ENCODE data around the gene PLD4. TPM values are rescaled to one million over a fixed set of nuclear protein-coding genes. Genes with fewer than 3 reads are reported as not detected.

The PLD4 gene
- total and polyA plus RNA-seq, 2 of the 8 experiments (the other 6 are each of a cell fraction or from before 2014, with no cell fraction given) = 0.05 TPM; not detected in 1

DNA sequence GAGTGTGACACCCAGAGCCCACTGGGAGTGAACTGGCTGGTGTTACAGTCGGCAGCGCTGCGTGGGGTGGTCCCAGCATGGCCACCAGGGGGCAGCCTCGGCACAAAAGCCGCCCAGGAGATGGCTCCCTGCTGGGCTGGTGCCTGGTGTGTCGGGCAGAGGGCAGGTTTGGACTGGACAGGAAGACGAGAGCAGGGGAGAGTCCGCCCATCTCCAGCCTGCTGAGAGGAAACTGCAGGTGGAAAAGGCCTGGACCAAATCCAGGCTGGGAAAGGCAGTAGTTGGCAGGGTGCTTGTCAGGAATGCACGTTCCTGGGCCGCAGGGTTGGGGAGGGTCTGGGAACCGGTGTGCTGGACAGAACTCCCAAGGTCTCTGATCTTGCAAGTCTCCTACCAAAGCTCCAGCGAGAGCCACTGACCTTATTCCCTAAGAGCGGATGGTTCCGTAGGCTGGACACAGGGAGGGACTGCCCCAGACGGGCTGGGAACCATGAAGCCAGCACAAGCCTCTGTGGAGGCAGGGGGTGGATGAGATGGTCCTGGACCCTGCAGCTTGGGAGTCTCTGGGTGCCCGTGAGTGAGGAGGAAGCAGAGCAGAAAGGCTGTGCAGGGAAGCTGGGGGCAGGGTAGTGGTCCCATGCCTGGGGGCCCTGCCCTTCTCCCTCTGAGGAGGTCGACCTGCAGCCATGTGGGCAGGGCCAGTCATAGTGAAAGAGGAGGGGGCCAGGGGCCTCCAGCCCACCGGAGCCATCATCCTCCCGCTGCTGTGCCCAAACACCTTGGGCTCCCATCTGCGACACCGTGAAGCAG lies 51.7 kb downstream of the PLD4 start:
- DNase-seq (ENCODE audit: low read depth in 1 of 2, low spot score in 2 of 2) (peak in 1 of 2 experiments; percentile 90), FAIRE-seq (no peak)
- peak overlapping the region; percentile 53; the same call in 1 of the 2 replicates for H2BK15ac ChIP-seq (ENCODE audit: low read length)
- H3K4me3 ChIP-seq (ENCODE audit: extremely low read depth in 1 of 4, insufficient read depth in 2 of 4, low read depth in 3 of 4, low read length in 4 of 4) = no peak overlapping the region
- H4K91ac ChIP-seq (replicated peaks; ENCODE audit: insufficient read length, low read length) = no peak overlapping the region
- H2BK120ac ChIP-seq (replicated peaks; ENCODE audit: low read depth, low read length) = no peak overlapping the region
- H2BK5ac ChIP-seq (ENCODE audit: low read depth, low read length) = no peak overlapping the region
- H3K56ac ChIP-seq (replicated peaks; ENCODE audit: insufficient read length, low read depth, low read length) = no peak overlapping the region
- no peaks in the 10 kb centered on the region for H3K79me1 ChIP-seq (ENCODE audit: low read depth, low read length)
- H3K18ac ChIP-seq (ENCODE audit: extremely low read depth, low read length) = no peak overlapping the region
- H4K20me1 ChIP-seq (replicated peaks in 1 of 2; ENCODE audit: control insufficient read depth in 1 of 2, insufficient read depth in 2 of 2, low read length in 2 of 2) = peaks cover 4 to 13% of the 10 kb centered on the region in 2 experiments
- no peak overlapping the region for H2AK5ac ChIP-seq (ENCODE audit: low read depth, low read length)
- no peak overlapping the region for H3K23ac ChIP-seq (ENCODE audit: insufficient read length)
- TF ChIP-seq RAD21 (IDR thresholded peaks at IDR 0.05 in 1 of 2, conservative IDR thresholded peaks at IDR 0.05 in 1 of 2; ENCODE audit: low read depth in 2 of 2, low read length in 2 of 2) (peak; percentile 73 to 85), POU5F1 (IDR thresholded peaks at IDR 0.05; ENCODE audit: low read depth, low read length) (no peak), HDAC6 (IDR thresholded peaks at IDR 0.05; ENCODE audit: low read depth, low read length) (no peak), BACH1 (IDR thresholded peaks at IDR 0.05; ENCODE audit: low read length) (peak; percentile 66; the same call in 1 of the 2 replicates), CREB1 (IDR thresholded peaks at IDR 0.05) (peak; percentile 55; the same call in 1 of the 2 replicates), PHF8 (conservative IDR thresholded peaks at IDR 0.05; ENCODE audit: low read depth, low read length) (no peak)
- TF ChIP-seq, protein P1, sequence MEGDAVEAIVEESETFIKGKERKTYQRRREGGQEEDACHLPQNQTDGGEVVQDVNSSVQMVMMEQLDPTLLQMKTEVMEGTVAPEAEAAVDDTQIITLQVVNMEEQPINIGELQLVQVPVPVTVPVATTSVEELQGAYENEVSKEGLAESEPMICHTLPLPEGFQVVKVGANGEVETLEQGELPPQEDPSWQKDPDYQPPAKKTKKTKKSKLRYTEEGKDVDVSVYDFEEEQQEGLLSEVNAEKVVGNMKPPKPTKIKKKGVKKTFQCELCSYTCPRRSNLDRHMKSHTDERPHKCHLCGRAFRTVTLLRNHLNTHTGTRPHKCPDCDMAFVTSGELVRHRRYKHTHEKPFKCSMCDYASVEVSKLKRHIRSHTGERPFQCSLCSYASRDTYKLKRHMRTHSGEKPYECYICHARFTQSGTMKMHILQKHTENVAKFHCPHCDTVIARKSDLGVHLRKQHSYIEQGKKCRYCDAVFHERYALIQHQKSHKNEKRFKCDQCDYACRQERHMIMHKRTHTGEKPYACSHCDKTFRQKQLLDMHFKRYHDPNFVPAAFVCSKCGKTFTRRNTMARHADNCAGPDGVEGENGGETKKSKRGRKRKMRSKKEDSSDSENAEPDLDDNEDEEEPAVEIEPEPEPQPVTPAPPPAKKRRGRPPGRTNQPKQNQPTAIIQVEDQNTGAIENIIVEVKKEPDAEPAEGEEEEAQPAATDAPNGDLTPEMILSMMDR (IDR thresholded peaks at IDR 0.05; ENCODE audit: control extremely low read depth in 1 of 3, insufficient read depth in 1 of 3, low read depth in 1 of 3, low read length in 3 of 3) = peak in 2 of 3 experiments; percentile 85 to 93; a peak in 3 of 4 replicates
- no peak overlapping the region for H3K14ac ChIP-seq (ENCODE audit: insufficient read length)
- ChIA-PET POLR2A (ENCODE audit: partially characterized antibody) (interaction anchor here (1.1 kb wide), 1 partner anchor 43 kb away, joined by 3 read pairs; no protein-coding TSS in a partner anchor), CTCF (ENCODE audit: partially characterized antibody) (interaction anchor here (0.8 to 11.5 kb wide), 29 partner anchors 8 to 416 kb away, joined by 3 to 161 read pairs (median 4); partner anchors contain the start of gene CLBA1)
- 54% methylated on average over 19 of the region's 21 CpGs; no CpG with 5 or more reads in 1 of the 2 experiments for whole genome bisulfite sequencing, 2 experiments (ENCODE audit: extremely low coverage in 1 of 2, insufficient coverage in 1 of 2, insufficient read length in 1 of 2, insufficient replicate concordance in 2 of 2, low coverage in 1 of 2, low lambda C conversion rate in 2 of 2, missing lambda C conversion rate in 1 of 2)
- H3K23me2 ChIP-seq (ENCODE audit: low read depth, low read length) = peaks cover 10% of the 10 kb centered on the region; the same call in 1 of the 2 replicates
- H3K27ac ChIP-seq (ENCODE audit: low read depth, low read length) = no peak overlapping the region
- H3K79me2 ChIP-seq (ENCODE audit: control insufficient read depth in 1 of 2, insufficient read depth in 2 of 2, low read length in 2 of 2) = no peaks in the 10 kb centered on the region
- peak overlapping the region; percentile 3 for H4K8ac ChIP-seq (ENCODE audit: extremely low read depth, insufficient read depth, low read length)
- H2BK20ac ChIP-seq (ENCODE audit: low read length) = no peak overlapping the region
- H3K36me3 ChIP-seq (ENCODE audit: control insufficient read depth in 2 of 4, insufficient read depth in 4 of 4, low read length in 3 of 4) = no peaks in the 10 kb centered on the region; a peak in 1 of 8 replicates
- no peak overlapping the region for H3K4ac ChIP-seq (replicated peaks; ENCODE audit: insufficient read length, low read depth, low read length)
- H3K9ac ChIP-seq (replicated peaks in 1 of 4; ENCODE audit: extremely low read depth in 1 of 4, low read depth in 3 of 4, low read length in 3 of 4) = no peak overlapping the region
- H3K4me1 ChIP-seq (replicated peaks in 1 of 4; ENCODE audit: control insufficient read depth in 3 of 4, insufficient read depth in 4 of 4, low read length in 3 of 4) = peaks cover 0 to 11% (median 9%) of the 10 kb centered on the region in 4 experiments; a peak in 5 of 7 replicates
- H4K5ac ChIP-seq (ENCODE audit: insufficient read length, low read depth, low read length) = no peak overlapping the region
- H3K4me2 ChIP-seq (ENCODE audit: insufficient read depth in 1 of 2, low read depth in 2 of 2, low read length in 2 of 2) = no peak overlapping the region
- no peaks in the 10 kb centered on the region for H3K9me3 ChIP-seq (ENCODE audit: insufficient read depth in 2 of 2, low read depth in 1 of 2, low read length in 1 of 2)
- H2AFZ ChIP-seq (ENCODE audit: low read length) = no peak overlapping the region
- peaks cover 18 to 38% (median 31%) of the 10 kb centered on the region in 4 experiments for H3K27me3 ChIP-seq (replicated peaks in 1 of 4; ENCODE audit: control insufficient read depth in 3 of 4, extremely low read depth in 1 of 4, insufficient read depth in 3 of 4, low read length in 3 of 4)
- no peak overlapping the region for H2BK12ac ChIP-seq (ENCODE audit: low read depth, low read length)

Measured in H1 (cell line).